ENCODE data around the gene BLVRB. TPM values are rescaled to one million over a fixed set of nuclear protein-coding genes. Genes with fewer than 3 reads are reported as not detected.
"Not testable (repeated sequence)": the region's sequence is repeated elsewhere in the genome, so short reads cannot be mapped to it uniquely, and the experiment has no call there.

Gene BLVRB
- total and polyA plus RNA-seq, 2 experiments from 2014 or later = 50.7 to 56.9 TPM

- no peak for DNase-seq
- no peaks in the 10 kb centered on the region for H3F3A ChIP-seq (ENCODE audit: insufficient read depth)
- no peaks in the 10 kb centered on the region for H3K9me2 ChIP-seq (ENCODE audit: insufficient read depth)
- H2AFZ ChIP-seq = no peak overlapping the region
- no peak overlapping the region for H3K4me3 ChIP-seq
- H3K36me3 ChIP-seq (ENCODE audit: low read depth) = no peaks in the 10 kb centered on the region
- no peak overlapping the region for H3K4me2 ChIP-seq (ENCODE audit: unreplicated experiment)
- H3K27ac ChIP-seq = no peak overlapping the region
- WGBS, 2 experiments (ENCODE audit: low coverage in 1 of 2, low lambda C conversion rate in 2 of 2, missing lambda C conversion rate in 2 of 2) = 58 to 69% methylated on average over 13 of the region's 13 CpGs
- H3K79me2 ChIP-seq (ENCODE audit: insufficient read depth) = no peaks in the 10 kb centered on the region
- in situ Hi-C loops (cut with MboI) = no loop called here
- H4K20me1 ChIP-seq (ENCODE audit: insufficient read depth) = no peaks in the 10 kb centered on the region
- H3K9me3 ChIP-seq (ENCODE audit: low read depth) = no peaks in the 10 kb centered on the region
- H3K9ac ChIP-seq = no peak overlapping the region
- H3K27me3 ChIP-seq (replicated peaks; ENCODE audit: insufficient read depth) = no peaks in the 10 kb centered on the region
- no peaks in the 10 kb centered on the region for H3K4me1 ChIP-seq (ENCODE audit: insufficient read depth)
- TF ChIP-seq EZH2 (IDR thresholded peaks at IDR 0.05; ENCODE audit: insufficient read depth, poor library complexity, severe bottlenecking) = no peak
- no peak for TF ChIP-seq EZH2phosphoT487 (IDR thresholded peaks at IDR 0.05; ENCODE audit: insufficient read depth, low read depth)
These were observed 36.5 kb upstream of the BLVRB start for GRCh38 chr19:40502081-40502480.

- no peaks in the 10 kb centered on the region for H3K4me1 ChIP-seq (ENCODE audit: insufficient read depth)
- no peaks in the 10 kb centered on the region for H4K20me1 ChIP-seq (ENCODE audit: insufficient read depth)
- H3K4me3 ChIP-seq = no peak overlapping the region
- H3K9me2 ChIP-seq (ENCODE audit: insufficient read depth) = no peaks in the 10 kb centered on the region
- no peaks in the 10 kb centered on the region for H3K36me3 ChIP-seq (ENCODE audit: low read depth)
- H3K4me2 ChIP-seq (ENCODE audit: unreplicated experiment) = no peak overlapping the region
- TF ChIP-seq EZH2 (IDR thresholded peaks at IDR 0.05; ENCODE audit: insufficient read depth, poor library complexity, severe bottlenecking) = no peak
- no peak for TF ChIP-seq EZH2phosphoT487 (IDR thresholded peaks at IDR 0.05; ENCODE audit: insufficient read depth, low read depth)
- no peak overlapping the region for H3K27ac ChIP-seq
- H3K79me2 ChIP-seq (ENCODE audit: insufficient read depth) = no peaks in the 10 kb centered on the region
- no peaks in the 10 kb centered on the region for H3F3A ChIP-seq (ENCODE audit: insufficient read depth)
- no peak overlapping the region for H3K9ac ChIP-seq
- H3K27me3 ChIP-seq (replicated peaks; ENCODE audit: insufficient read depth) = no peaks in the 10 kb centered on the region
- DNase-seq = no peak
- 70 to 78% methylated on average over 4 of the region's 4 CpGs for WGBS, 2 experiments (ENCODE audit: low coverage in 1 of 2, low lambda C conversion rate in 2 of 2, missing lambda C conversion rate in 2 of 2)
- H3K9me3 ChIP-seq (ENCODE audit: low read depth) = no peaks in the 10 kb centered on the region
- in situ Hi-C loops (cut with MboI) = no loop called here
- no peak overlapping the region for H2AFZ ChIP-seq
These were observed 36.1 kb upstream of the BLVRB start for GRCh38 chr19:40501599-40501998.

DNA sequence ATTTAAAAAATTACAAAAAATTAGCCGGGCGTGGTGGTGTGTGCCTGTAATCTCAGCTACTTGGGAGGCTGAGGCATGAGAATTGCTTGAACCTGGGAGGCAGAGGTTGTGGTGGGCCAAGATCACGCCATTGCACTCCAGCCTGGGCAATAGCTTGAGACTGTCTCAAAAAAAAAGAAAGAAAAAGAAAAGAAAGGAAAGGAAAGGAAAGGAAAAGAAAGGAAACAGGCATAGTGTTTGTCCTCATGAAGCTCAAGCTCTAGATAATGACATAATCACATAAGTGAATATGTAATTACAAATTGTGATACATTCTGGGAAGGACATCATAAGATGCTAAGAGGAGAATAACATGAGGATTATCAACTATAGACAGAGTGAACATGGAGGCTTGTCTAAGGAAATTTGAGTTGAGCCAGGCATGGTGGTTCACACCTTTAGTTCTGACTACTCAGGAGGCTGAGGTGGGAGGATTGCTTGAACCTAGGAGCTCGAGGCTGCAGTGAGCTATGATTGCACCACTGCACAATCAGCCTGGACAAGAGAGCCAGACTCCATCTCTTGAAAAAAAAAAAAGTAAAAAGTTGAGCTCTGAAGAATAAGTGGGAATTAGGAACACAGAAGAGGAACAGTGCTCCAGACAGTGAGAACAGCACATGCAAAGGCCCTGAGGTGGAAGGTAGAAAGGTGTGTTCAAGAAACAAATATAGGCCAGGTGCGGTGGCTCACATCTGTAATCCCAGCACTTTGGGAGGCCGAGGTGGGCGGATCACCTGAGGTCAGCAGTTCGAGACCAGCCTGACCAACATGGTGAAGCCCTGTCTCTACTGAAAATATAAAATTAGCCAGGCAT lies 35.4 kb upstream of the BLVRB start:
- H4K20me1 ChIP-seq (ENCODE audit: insufficient read depth); H3K79me2 ChIP-seq (ENCODE audit: insufficient read depth); in situ Hi-C loops (cut with MboI); H3K9me2 ChIP-seq (ENCODE audit: insufficient read depth); H3K27me3 ChIP-seq (replicated peaks; ENCODE audit: insufficient read depth); H3K4me3 ChIP-seq; H3F3A ChIP-seq (ENCODE audit: insufficient read depth); H3K4me1 ChIP-seq (ENCODE audit: insufficient read depth); H3K4me2 ChIP-seq (ENCODE audit: unreplicated experiment); H3K27ac ChIP-seq; DNase-seq; H3K36me3 ChIP-seq (ENCODE audit: low read depth); H3K9ac ChIP-seq; H2AFZ ChIP-seq; H3K9me3 ChIP-seq (ENCODE audit: low read depth): not testable (repeated sequence)
- 66 to 67% methylated on average over 8 of the region's 8 CpGs for WGBS, 2 experiments (ENCODE audit: low coverage in 1 of 2, low lambda C conversion rate in 2 of 2, missing lambda C conversion rate in 2 of 2)

- Histone ChIP-seq H3K36me3 (ENCODE audit: low read depth) (no peaks in the 10 kb centered on the region), H4K20me1 (ENCODE audit: insufficient read depth) (no peaks in the 10 kb centered on the region), H3F3A (ENCODE audit: insufficient read depth) (no peaks in the 10 kb centered on the region), H3K4me3 (no peak overlapping the region), H3K27me3 (replicated peaks; ENCODE audit: insufficient read depth) (0 out of 2 replicates have a peak, but pooled peaks cover 5% of the 10 kb centered on the region), H3K27ac (no peak overlapping the region), H3K9me2 (ENCODE audit: insufficient read depth) (no peaks in the 10 kb centered on the region), H3K9ac (no peak overlapping the region), H2AFZ (no peak overlapping the region), H3K79me2 (ENCODE audit: insufficient read depth) (no peaks in the 10 kb centered on the region), H3K4me2 (ENCODE audit: unreplicated experiment) (no peak overlapping the region), H3K9me3 (ENCODE audit: low read depth) (no peaks in the 10 kb centered on the region), H3K4me1 (ENCODE audit: insufficient read depth) (no peaks in the 10 kb centered on the region)
- 56 to 58% methylated on average over 5 of the region's 5 CpGs for WGBS, 2 experiments (ENCODE audit: low coverage in 1 of 2, low lambda C conversion rate in 2 of 2, missing lambda C conversion rate in 2 of 2)
- in situ Hi-C loops (cut with MboI) = no loop called here
- no peak for DNase-seq
- TF ChIP-seq EZH2phosphoT487 (IDR thresholded peaks at IDR 0.05; ENCODE audit: insufficient read depth, low read depth) = no peak
- TF ChIP-seq EZH2 (IDR thresholded peaks at IDR 0.05; ENCODE audit: insufficient read depth, poor library complexity, severe bottlenecking) = no peak
These were observed 33.8 kb upstream of the BLVRB start for GRCh38 chr19:40499320-40499719.

Data from GM23248 (cell line).